ENCODE data around the gene PAQR8. TPM values are rescaled to one million over a fixed set of nuclear protein-coding genes. Genes with fewer than 3 reads are reported as not detected.

The PAQR8 gene
- total and polyA plus RNA-seq, 2 donors (not counting 1 experiment from before 2014, with no cell fraction given): 2.6 to 6.1 TPM

DNA sequence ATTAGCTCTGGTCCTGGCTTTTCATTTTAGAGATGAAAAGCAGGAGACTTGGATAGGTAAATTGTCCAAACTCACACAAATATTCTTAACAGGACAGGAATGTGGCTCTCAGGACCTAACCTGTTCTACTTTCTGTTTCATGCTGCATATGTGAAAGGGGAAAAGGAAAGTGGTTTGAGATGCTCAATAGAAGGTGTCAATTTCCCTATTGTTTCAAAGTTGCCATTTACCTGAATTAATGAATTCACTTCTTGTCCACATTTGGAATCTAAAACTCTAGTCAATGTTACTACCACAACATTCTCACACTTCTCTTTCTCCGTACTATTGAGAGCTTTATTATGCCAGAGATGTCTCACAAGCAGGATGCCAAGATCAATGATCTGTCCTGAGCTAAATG, 53.4 kb downstream of the PAQR8 start:
- no peak for DNase-seq (ENCODE audit: low read depth in 2 of 2)
- H3K27ac ChIP-seq (ENCODE audit: insufficient read depth, low read length): no peak overlapping the region
- H3K79me2 ChIP-seq (ENCODE audit: control insufficient read depth, insufficient read depth, low read length): peaks cover under 1% of the 10 kb centered on the region
- H2AFZ ChIP-seq (ENCODE audit: low read length): no peak overlapping the region
- H3K36me3 ChIP-seq (ENCODE audit: control insufficient read depth, insufficient read depth, low read length): no peaks in the 10 kb centered on the region
- TF ChIP-seq, protein P1, sequence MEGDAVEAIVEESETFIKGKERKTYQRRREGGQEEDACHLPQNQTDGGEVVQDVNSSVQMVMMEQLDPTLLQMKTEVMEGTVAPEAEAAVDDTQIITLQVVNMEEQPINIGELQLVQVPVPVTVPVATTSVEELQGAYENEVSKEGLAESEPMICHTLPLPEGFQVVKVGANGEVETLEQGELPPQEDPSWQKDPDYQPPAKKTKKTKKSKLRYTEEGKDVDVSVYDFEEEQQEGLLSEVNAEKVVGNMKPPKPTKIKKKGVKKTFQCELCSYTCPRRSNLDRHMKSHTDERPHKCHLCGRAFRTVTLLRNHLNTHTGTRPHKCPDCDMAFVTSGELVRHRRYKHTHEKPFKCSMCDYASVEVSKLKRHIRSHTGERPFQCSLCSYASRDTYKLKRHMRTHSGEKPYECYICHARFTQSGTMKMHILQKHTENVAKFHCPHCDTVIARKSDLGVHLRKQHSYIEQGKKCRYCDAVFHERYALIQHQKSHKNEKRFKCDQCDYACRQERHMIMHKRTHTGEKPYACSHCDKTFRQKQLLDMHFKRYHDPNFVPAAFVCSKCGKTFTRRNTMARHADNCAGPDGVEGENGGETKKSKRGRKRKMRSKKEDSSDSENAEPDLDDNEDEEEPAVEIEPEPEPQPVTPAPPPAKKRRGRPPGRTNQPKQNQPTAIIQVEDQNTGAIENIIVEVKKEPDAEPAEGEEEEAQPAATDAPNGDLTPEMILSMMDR (conservative IDR thresholded peaks at IDR 0.05 in 1 of 2, IDR thresholded peaks at IDR 0.05 in 1 of 2; ENCODE audit: low read depth in 1 of 2, low read length in 2 of 2): no peak
- TF ChIP-seq EZH2 (IDR thresholded peaks at IDR 0.05; ENCODE audit: low read length, missing control alignments): no peak
- H3K9ac ChIP-seq (ENCODE audit: insufficient read depth, low read length): no peak overlapping the region
- H3K4me3 ChIP-seq (replicated peaks in 1 of 4; ENCODE audit: control extremely low read depth in 1 of 4, insufficient read depth in 1 of 4, low read depth in 3 of 4, low read length in 4 of 4): no peak overlapping the region
- H3K27me3 ChIP-seq (ENCODE audit: control insufficient read depth, insufficient read depth, low read length): no peaks in the 10 kb centered on the region
- peaks cover 17% of the 10 kb centered on the region for H3K4me1 ChIP-seq (ENCODE audit: control insufficient read depth, extremely low read depth, insufficient read depth, low read length)
- H4K20me1 ChIP-seq (ENCODE audit: control insufficient read depth, extremely low read depth, insufficient read depth, low read length): no peaks in the 10 kb centered on the region
- no peak overlapping the region for H3K4me2 ChIP-seq (ENCODE audit: extremely low read depth, insufficient read depth, low read length)
- H3K9me3 ChIP-seq (ENCODE audit: control insufficient read depth, insufficient read depth, low read depth, low read length): no peaks in the 10 kb centered on the region

DNA sequence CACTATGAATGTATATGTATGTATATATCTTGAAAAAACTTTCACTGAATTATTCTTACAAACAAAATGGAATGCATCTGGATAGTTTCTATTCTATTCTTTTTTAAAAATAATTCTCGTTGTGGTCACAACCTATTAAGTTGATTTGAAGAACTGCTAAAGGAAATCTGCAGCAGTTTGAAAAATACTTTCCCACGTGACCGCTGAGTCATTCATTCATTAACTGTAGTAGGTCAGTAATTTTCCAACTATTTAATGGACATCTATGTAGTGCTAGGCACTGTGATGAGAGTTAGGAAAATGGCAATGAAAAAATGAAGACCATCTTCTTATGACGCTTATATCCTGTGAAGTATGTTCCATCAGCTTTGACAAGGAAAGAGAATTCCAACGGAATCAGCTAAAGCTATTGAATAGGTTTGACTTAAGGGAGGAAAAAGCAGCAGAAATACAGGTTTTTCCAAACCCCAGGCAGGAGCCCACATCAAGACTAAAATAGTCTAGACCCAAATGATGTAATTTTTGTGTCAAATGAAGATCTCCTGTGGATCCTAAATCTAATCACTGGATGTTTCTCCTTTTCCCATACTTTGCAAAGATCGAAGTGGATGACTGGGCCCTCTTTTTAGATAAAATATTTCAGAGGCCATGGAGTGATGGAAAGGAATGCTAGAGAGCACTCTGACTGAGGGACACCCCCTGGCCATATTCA, 54.1 kb downstream of the PAQR8 start:
- Histone ChIP-seq H3K27ac (ENCODE audit: insufficient read depth, low read length) (peak overlapping the region; percentile 44), H3K27me3 (ENCODE audit: control insufficient read depth, insufficient read depth, low read length) (no peaks in the 10 kb centered on the region), H3K4me3 (replicated peaks in 1 of 4; ENCODE audit: control extremely low read depth in 1 of 4, insufficient read depth in 1 of 4, low read depth in 3 of 4, low read length in 4 of 4) (no peak overlapping the region), H3K36me3 (ENCODE audit: control insufficient read depth, insufficient read depth, low read length) (no peaks in the 10 kb centered on the region), H3K4me1 (ENCODE audit: control insufficient read depth, extremely low read depth, insufficient read depth, low read length) (peaks cover 15% of the 10 kb centered on the region), H3K4me2 (ENCODE audit: extremely low read depth, insufficient read depth, low read length) (no peak overlapping the region), H4K20me1 (ENCODE audit: control insufficient read depth, extremely low read depth, insufficient read depth, low read length) (no peaks in the 10 kb centered on the region), H3K79me2 (ENCODE audit: control insufficient read depth, insufficient read depth, low read length) (peaks cover 5% of the 10 kb centered on the region), H3K9ac (ENCODE audit: insufficient read depth, low read length) (no peak overlapping the region), H2AFZ (ENCODE audit: low read length) (no peak overlapping the region), H3K9me3 (ENCODE audit: control insufficient read depth, insufficient read depth, low read depth, low read length) (no peaks in the 10 kb centered on the region)
- TF ChIP-seq, protein P1 (conservative IDR thresholded peaks at IDR 0.05 in 1 of 2, IDR thresholded peaks at IDR 0.05 in 1 of 2; ENCODE audit: low read depth in 1 of 2, low read length in 2 of 2): no peak
- no peak for TF ChIP-seq EZH2 (IDR thresholded peaks at IDR 0.05; ENCODE audit: low read length, missing control alignments)
- DNase-seq (ENCODE audit: low read depth in 2 of 2): peak; percentile 41 to 56

DNA sequence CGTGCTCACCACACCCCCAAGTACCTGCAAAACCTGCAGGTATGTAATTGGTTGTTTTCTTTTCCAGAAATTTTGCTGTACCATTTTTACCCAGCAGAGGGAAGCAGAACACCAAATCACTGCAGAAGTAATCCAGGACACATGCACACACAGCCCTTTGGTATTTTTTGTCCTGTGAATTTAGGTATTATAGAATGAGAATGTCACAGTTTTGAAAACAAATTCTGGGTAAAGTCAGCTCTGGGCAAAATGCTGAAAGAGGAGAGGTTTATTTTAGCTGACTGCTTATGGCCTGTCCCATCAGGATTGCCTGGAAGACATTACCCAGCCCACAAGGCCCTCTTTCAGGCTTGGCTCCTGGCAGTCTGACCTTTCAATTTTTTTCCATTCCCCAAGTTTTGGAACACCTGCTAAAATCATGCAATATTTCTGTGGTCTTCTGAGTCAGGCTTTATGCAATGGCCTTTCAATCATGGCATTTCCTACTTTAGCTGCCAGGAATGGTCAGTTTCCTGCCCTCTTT, 54.7 kb downstream of the PAQR8 start:
- TF ChIP-seq, protein P1 (conservative IDR thresholded peaks at IDR 0.05 in 1 of 2, IDR thresholded peaks at IDR 0.05 in 1 of 2; ENCODE audit: low read depth in 1 of 2, low read length in 2 of 2): peak; percentile 73 to 79
- TF ChIP-seq EZH2 (IDR thresholded peaks at IDR 0.05; ENCODE audit: low read length, missing control alignments): no peak
- Histone ChIP-seq H3K4me1 (ENCODE audit: control insufficient read depth, extremely low read depth, insufficient read depth, low read length) (peaks cover 12% of the 10 kb centered on the region), H2AFZ (ENCODE audit: low read length) (no peak overlapping the region), H3K4me3 (replicated peaks in 1 of 4; ENCODE audit: control extremely low read depth in 1 of 4, insufficient read depth in 1 of 4, low read depth in 3 of 4, low read length in 4 of 4) (no peak overlapping the region), H3K27me3 (ENCODE audit: control insufficient read depth, insufficient read depth, low read length) (no peaks in the 10 kb centered on the region), H3K9ac (ENCODE audit: insufficient read depth, low read length) (no peak overlapping the region), H3K27ac (ENCODE audit: insufficient read depth, low read length) (peak overlapping the region; percentile 44), H3K9me3 (ENCODE audit: control insufficient read depth, insufficient read depth, low read depth, low read length) (no peaks in the 10 kb centered on the region), H3K79me2 (ENCODE audit: control insufficient read depth, insufficient read depth, low read length) (peaks cover 5% of the 10 kb centered on the region), H3K4me2 (ENCODE audit: extremely low read depth, insufficient read depth, low read length) (no peak overlapping the region), H3K36me3 (ENCODE audit: control insufficient read depth, insufficient read depth, low read length) (no peaks in the 10 kb centered on the region), H4K20me1 (ENCODE audit: control insufficient read depth, extremely low read depth, insufficient read depth, low read length) (no peaks in the 10 kb centered on the region)
- DNase-seq (ENCODE audit: low read depth in 2 of 2): peak; percentile 66 to 78
